ENCODE measurements around the gene FN1.

The FN1 gene

DNA sequence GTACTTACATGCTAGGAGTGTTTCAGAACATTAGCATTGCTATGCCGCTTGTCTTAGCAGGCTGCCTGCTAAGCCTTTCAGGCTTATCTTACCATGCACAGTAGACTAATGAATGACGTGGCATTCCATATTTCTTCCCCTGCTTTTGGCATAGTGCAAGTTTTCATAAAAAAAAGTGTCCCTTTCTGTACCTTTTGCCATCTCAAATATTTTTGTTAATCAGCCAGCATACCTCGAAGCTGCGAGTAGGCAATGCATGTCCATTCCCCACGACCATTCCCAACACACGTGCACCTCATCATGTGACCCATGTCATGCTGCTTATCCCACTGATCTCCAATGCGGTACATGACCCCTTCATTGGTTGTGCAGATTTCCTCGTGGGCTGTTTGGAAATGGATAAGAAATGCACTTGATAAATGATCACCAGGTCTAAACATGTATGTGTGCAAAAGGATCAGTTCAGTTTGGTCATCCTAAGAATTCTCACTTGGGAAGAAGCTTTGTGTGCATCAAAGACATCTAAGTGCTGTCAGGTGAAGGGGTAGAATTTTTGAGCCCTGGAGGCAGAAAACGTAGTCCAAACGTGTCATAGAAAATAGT is 13.9 kb downstream of the FN1 start:
- H2BK15ac ChIP-seq (ENCODE audit: low read length): no peak overlapping the region
- H3K14ac ChIP-seq (ENCODE audit: low read length): no peak overlapping the region
- peaks cover 0 to 3% of the 10 kb centered on the region in 2 donors for H3K9me3 ChIP-seq (replicated peaks in 1 of 2; ENCODE audit: control insufficient read depth in 2 of 2, insufficient read depth in 1 of 2, low read depth in 1 of 2, low read length in 2 of 2)
- H3K36me3 ChIP-seq (replicated peaks in 1 of 2; ENCODE audit: control insufficient read depth in 2 of 2, insufficient read depth in 2 of 2, low read length in 2 of 2): peaks cover 30 to 89% of the 10 kb centered on the region in 2 donors
- no peak overlapping the region for H2BK120ac ChIP-seq (ENCODE audit: low read depth, low read length)
- H2AK5ac ChIP-seq (ENCODE audit: low read depth, low read length): no peak overlapping the region
- WGBS, 2 donors (ENCODE audit: extremely low coverage in 2 of 2, insufficient read length in 2 of 2, insufficient replicate concordance in 1 of 2): no CpG with 5 or more reads among the region's 10 CpGs
- H2BK5ac ChIP-seq (ENCODE audit: low read length): no peak overlapping the region
- H4K91ac ChIP-seq (ENCODE audit: low read depth, low read length, poor library complexity): no peak overlapping the region
- no peak overlapping the region for H3K4ac ChIP-seq (ENCODE audit: low read length)
- H3K27ac ChIP-seq (replicated peaks; ENCODE audit: low read length): no peak overlapping the region
- no peak overlapping the region for H3K23ac ChIP-seq (ENCODE audit: low read depth, low read length, poor library complexity)
- no peak overlapping the region for H2BK12ac ChIP-seq (ENCODE audit: low read length)
- H3K4me3 ChIP-seq (ENCODE audit: low read length in 2 of 2): no peak overlapping the region
- H2AFZ ChIP-seq (ENCODE audit: low read length): no peak overlapping the region
- no peak overlapping the region for H3K4me2 ChIP-seq (ENCODE audit: insufficient read depth, low read length, poor library complexity, severe bottlenecking)
- no peak overlapping the region for H4K8ac ChIP-seq (ENCODE audit: low read depth, low read length)
- DNase-seq (ENCODE audit: low spot score): no peak
- no peak overlapping the region for H3K9ac ChIP-seq (ENCODE audit: low read depth, low read length, poor library complexity)
- H3K27me3 ChIP-seq (ENCODE audit: control insufficient read depth in 3 of 3, insufficient read depth in 3 of 3, low read depth in 1 of 3, low read length in 3 of 3): no peaks in the 10 kb centered on the region
- H3K79me1 ChIP-seq (ENCODE audit: low read depth, low read length): no peaks in the 10 kb centered on the region
- no peak overlapping the region for H3K18ac ChIP-seq (ENCODE audit: low read length)
- no peaks in the 10 kb centered on the region for H3K4me1 ChIP-seq (ENCODE audit: control insufficient read depth in 2 of 2, insufficient read depth in 1 of 2, low read depth in 1 of 2, low read length in 2 of 2)

DNA sequence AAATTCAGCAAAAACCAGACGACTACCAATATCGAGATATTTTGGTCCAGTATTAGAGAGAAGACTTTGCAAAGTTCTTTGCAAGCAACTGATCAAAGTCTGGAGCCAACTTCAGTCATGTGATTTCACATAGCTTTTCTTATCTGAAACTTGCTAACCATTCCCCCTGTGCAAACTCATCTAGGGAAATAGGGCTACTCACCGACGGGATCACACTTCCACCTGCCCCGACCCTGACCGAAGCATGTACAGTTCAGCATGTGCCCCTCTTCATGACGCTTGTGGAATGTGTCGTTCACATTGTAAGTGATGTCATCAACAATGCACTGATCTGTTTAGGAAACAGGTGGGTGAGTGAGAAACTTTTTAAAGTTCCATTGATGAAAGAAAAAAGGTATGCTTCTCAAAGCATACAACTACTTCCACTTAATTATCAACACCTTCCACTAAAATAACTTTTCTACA is 15.4 kb downstream of the FN1 start:
- Histone ChIP-seq H3K14ac (ENCODE audit: low read length) (no peak overlapping the region), H3K27me3 (ENCODE audit: control insufficient read depth in 3 of 3, insufficient read depth in 3 of 3, low read depth in 1 of 3, low read length in 3 of 3) (no peaks in the 10 kb centered on the region), H3K23ac (ENCODE audit: low read depth, low read length, poor library complexity) (no peak overlapping the region), H2BK12ac (ENCODE audit: low read length) (no peak overlapping the region), H2BK15ac (ENCODE audit: low read length) (no peak overlapping the region), H3K4me1 (ENCODE audit: control insufficient read depth in 2 of 2, insufficient read depth in 1 of 2, low read depth in 1 of 2, low read length in 2 of 2) (no peaks in the 10 kb centered on the region), H3K4me3 (ENCODE audit: low read length in 2 of 2) (no peak overlapping the region), H3K4ac (ENCODE audit: low read length) (no peak overlapping the region), H3K36me3 (replicated peaks in 1 of 2; ENCODE audit: control insufficient read depth in 2 of 2, insufficient read depth in 2 of 2, low read length in 2 of 2) (peaks cover 26 to 86% of the 10 kb centered on the region in 2 donors), H2AFZ (ENCODE audit: low read length) (no peak overlapping the region), H3K79me1 (ENCODE audit: low read depth, low read length) (no peaks in the 10 kb centered on the region), H3K18ac (ENCODE audit: low read length) (no peak overlapping the region), H2AK5ac (ENCODE audit: low read depth, low read length) (no peak overlapping the region), H3K9me3 (replicated peaks in 1 of 2; ENCODE audit: control insufficient read depth in 2 of 2, insufficient read depth in 1 of 2, low read depth in 1 of 2, low read length in 2 of 2) (peaks cover 0 to 3% of the 10 kb centered on the region in 2 donors), H2BK120ac (ENCODE audit: low read depth, low read length) (no peak overlapping the region), H2BK5ac (ENCODE audit: low read length) (no peak overlapping the region), H4K91ac (ENCODE audit: low read depth, low read length, poor library complexity) (no peak overlapping the region), H4K8ac (ENCODE audit: low read depth, low read length) (no peak overlapping the region), H3K27ac (replicated peaks; ENCODE audit: low read length) (no peak overlapping the region), H3K9ac (ENCODE audit: low read depth, low read length, poor library complexity) (no peak overlapping the region), H3K4me2 (ENCODE audit: insufficient read depth, low read length, poor library complexity, severe bottlenecking) (no peak overlapping the region)
- DNase-seq (ENCODE audit: low spot score): no peak
- WGBS, 2 donors (ENCODE audit: extremely low coverage in 2 of 2, insufficient read length in 2 of 2, insufficient replicate concordance in 1 of 2): no CpG with 5 or more reads among the region's 8 CpGs

DNA sequence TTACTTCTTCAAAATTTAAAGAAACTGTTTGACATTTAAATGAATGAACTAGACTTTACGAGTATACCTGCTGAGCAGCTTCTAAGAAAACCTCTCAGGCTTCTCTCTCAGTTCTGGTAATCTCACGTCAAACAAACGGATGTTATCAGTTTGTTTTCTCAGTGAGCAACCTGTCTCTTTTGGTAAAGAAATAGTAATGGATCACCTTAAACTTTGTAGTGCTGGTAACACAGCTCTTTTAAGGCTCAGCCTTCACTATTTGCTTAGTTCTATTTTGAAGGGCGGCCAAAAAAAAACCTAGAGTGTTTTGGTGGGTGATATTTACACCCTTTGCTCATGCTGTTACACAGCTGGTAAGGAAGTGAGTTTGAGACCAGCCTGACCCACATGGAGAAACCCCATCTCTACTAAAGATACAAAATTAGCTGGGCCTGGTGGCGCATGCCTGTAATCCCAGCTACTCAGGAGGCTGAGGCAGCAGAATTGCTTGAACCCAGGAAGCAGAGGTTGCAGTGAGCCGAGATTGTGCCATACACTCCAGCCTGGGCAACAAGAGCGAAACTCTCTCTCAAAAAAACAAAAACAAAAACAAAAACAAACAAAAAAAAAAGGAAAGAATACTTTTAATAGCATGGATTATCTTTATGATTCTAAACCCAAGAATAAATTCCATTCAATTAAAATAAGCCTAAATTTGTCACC is 15.9 kb downstream of the FN1 start:
- peaks cover 22 to 80% of the 10 kb centered on the region in 2 donors for H3K36me3 ChIP-seq (replicated peaks in 1 of 2; ENCODE audit: control insufficient read depth in 2 of 2, insufficient read depth in 2 of 2, low read length in 2 of 2)

DNA sequence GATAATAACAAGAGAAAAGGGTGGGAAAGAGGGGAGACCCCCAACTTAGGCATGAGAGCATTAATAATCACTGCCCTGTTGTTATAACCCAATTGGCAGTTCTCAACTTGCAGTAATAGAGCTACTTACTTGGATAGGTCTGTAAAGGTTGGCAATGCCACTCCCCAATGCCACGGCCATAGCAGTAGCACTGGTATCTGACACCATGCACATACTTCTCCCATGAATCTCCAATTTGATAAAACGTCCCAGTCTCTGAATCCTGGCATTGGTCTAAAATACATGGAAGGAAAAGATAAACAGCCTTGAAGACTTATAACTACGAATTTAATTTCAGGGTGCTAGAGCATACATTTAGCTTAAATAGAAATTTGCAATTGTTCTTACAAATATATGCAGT is 16.8 kb downstream of the FN1 start:
- H3K27ac ChIP-seq (replicated peaks; ENCODE audit: low read length): no peak overlapping the region
- no peak overlapping the region for H2AK5ac ChIP-seq (ENCODE audit: low read depth, low read length)
- WGBS, 2 donors (ENCODE audit: extremely low coverage in 2 of 2, insufficient read length in 2 of 2, insufficient replicate concordance in 1 of 2): no CpG with 5 or more reads among the region's 3 CpGs
- H3K79me1 ChIP-seq (ENCODE audit: low read depth, low read length): no peaks in the 10 kb centered on the region
- H3K4me2 ChIP-seq (ENCODE audit: insufficient read depth, low read length, poor library complexity, severe bottlenecking): no peak overlapping the region
- H3K18ac ChIP-seq (ENCODE audit: low read length): no peak overlapping the region
- no peak overlapping the region for H4K91ac ChIP-seq (ENCODE audit: low read depth, low read length, poor library complexity)
- H3K9me3 ChIP-seq (replicated peaks in 1 of 2; ENCODE audit: control insufficient read depth in 2 of 2, insufficient read depth in 1 of 2, low read depth in 1 of 2, low read length in 2 of 2): peaks cover 0 to 1% of the 10 kb centered on the region in 2 donors
- H3K23ac ChIP-seq (ENCODE audit: low read depth, low read length, poor library complexity): no peak overlapping the region
- H2AFZ ChIP-seq (ENCODE audit: low read length): no peak overlapping the region
- H3K9ac ChIP-seq (ENCODE audit: low read depth, low read length, poor library complexity): no peak overlapping the region
- no peak overlapping the region for H2BK15ac ChIP-seq (ENCODE audit: low read length)
- H2BK120ac ChIP-seq (ENCODE audit: low read depth, low read length): no peak overlapping the region
- no peak overlapping the region for H2BK12ac ChIP-seq (ENCODE audit: low read length)
- no peak for DNase-seq (ENCODE audit: low spot score)
- H4K8ac ChIP-seq (ENCODE audit: low read depth, low read length): no peak overlapping the region
- H3K36me3 ChIP-seq (replicated peaks in 1 of 2; ENCODE audit: control insufficient read depth in 2 of 2, insufficient read depth in 2 of 2, low read length in 2 of 2): peaks cover 22 to 80% of the 10 kb centered on the region in 2 donors
- H3K4me1 ChIP-seq (ENCODE audit: control insufficient read depth in 2 of 2, insufficient read depth in 1 of 2, low read depth in 1 of 2, low read length in 2 of 2): no peaks in the 10 kb centered on the region
- no peak overlapping the region for H3K14ac ChIP-seq (ENCODE audit: low read length)
- no peak overlapping the region for H3K4ac ChIP-seq (ENCODE audit: low read length)
- H3K4me3 ChIP-seq (ENCODE audit: low read length in 2 of 2): no peak overlapping the region
- no peaks in the 10 kb centered on the region for H3K27me3 ChIP-seq (ENCODE audit: control insufficient read depth in 3 of 3, insufficient read depth in 3 of 3, low read depth in 1 of 3, low read length in 3 of 3)
- H2BK5ac ChIP-seq (ENCODE audit: low read length): no peak overlapping the region

More for the DNA sequence above, 15.9 kb downstream of the FN1 start:
- no peak for DNase-seq (ENCODE audit: low spot score)
- Histone ChIP-seq H2AFZ (ENCODE audit: low read length) (no peak overlapping the region), H2BK15ac (ENCODE audit: low read length) (no peak overlapping the region), H3K79me1 (ENCODE audit: low read depth, low read length) (no peaks in the 10 kb centered on the region), H4K8ac (ENCODE audit: low read depth, low read length) (no peak overlapping the region), H2BK5ac (ENCODE audit: low read length) (no peak overlapping the region), H4K91ac (ENCODE audit: low read depth, low read length, poor library complexity) (no peak overlapping the region), H3K27ac (replicated peaks; ENCODE audit: low read length) (no peak overlapping the region), H3K27me3 (ENCODE audit: control insufficient read depth in 3 of 3, insufficient read depth in 3 of 3, low read depth in 1 of 3, low read length in 3 of 3) (no peaks in the 10 kb centered on the region), H2BK12ac (ENCODE audit: low read length) (no peak overlapping the region), H2AK5ac (ENCODE audit: low read depth, low read length) (no peak overlapping the region), H3K4me1 (ENCODE audit: control insufficient read depth in 2 of 2, insufficient read depth in 1 of 2, low read depth in 1 of 2, low read length in 2 of 2) (no peaks in the 10 kb centered on the region), H3K23ac (ENCODE audit: low read depth, low read length, poor library complexity) (no peak overlapping the region), H3K4me3 (ENCODE audit: low read length in 2 of 2) (no peak overlapping the region), H3K18ac (ENCODE audit: low read length) (no peak overlapping the region), H2BK120ac (ENCODE audit: low read depth, low read length) (no peak overlapping the region), H3K9ac (ENCODE audit: low read depth, low read length, poor library complexity) (no peak overlapping the region), H3K4me2 (ENCODE audit: insufficient read depth, low read length, poor library complexity, severe bottlenecking) (no peak overlapping the region), H3K14ac (ENCODE audit: low read length) (no peak overlapping the region), H3K4ac (ENCODE audit: low read length) (no peak overlapping the region), H3K9me3 (replicated peaks in 1 of 2; ENCODE audit: control insufficient read depth in 2 of 2, insufficient read depth in 1 of 2, low read depth in 1 of 2, low read length in 2 of 2) (peaks cover 0 to 2% of the 10 kb centered on the region in 2 donors)
- WGBS, 2 donors (ENCODE audit: extremely low coverage in 2 of 2, insufficient read length in 2 of 2, insufficient replicate concordance in 1 of 2): no CpG with 5 or more reads among the region's 7 CpGs

Data from neuronal stem cell (in vitro differentiated cells).